Spleen (tissue), 7 donors: ENCODE data around the gene SULT1C2.

Experiments used
- CTCF ChIP-seq, 11 experiments: fragments of 200-600 bp in 7 of 11; fragments of 450-650 bp in 4 of 11; sonication (generic) in 4 of 11; IDR thresholded peaks in 8 of 11; conservative IDR thresholded peaks in 3 of 11; 1 replicate in 7 of 11; 2 replicates in 4 of 11; pipeline versions ENCODE4 v1.4.0 to v1.8.0; 2016 to 2021; ENCODE audit warnings: antibody characterized with exemption in 11 of 11, inconsistent platforms in 4 of 11, mild to moderate bottlenecking in 1 of 11
- POLR2AphosphoS5 ChIP-seq, 3 donors: sonication (generic); formaldehyde crosslinking; IDR thresholded peaks; one replicate each; pipeline ENCODE4 v1.5.1; 2017; ENCODE audit warnings: antibody characterized with exemption in 3 of 3
- donor health status: DM: no; HTN: no; CAD: no; lungs with moderate emphysema.
- donor health status: DM: no; HTN: no; CAD: no.
- donor health status: DM: no; HTN: no; CAD: no.

DNA sequence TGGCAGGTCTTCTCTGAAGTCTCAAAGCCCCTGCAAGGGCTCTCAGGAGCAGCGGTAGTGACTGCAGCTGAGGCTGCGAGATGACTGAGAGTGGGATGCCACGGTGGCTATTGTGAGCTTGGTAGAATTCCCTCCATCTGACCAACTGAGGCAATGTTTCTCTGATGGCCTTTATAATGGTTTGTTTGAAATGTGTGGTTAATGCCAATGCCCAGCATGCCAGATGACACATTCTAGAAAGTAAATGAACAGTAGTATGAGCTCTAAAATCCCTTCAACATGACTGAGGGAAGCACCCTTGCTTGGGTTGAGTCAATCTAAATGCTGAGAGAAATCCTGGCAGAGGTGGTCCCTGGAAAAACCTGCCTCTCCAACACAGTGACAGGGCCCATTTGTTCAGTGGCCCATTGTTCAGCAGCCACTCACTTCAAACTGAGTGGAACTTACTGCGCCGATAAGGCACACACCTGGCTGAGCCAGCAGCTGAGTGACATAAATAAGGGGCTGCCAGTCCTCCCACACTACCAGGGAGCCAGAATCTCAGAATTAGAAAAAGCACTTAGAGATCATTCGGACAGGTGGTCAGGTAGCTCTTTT, 31.7 kb downstream of the SULT1C2 start:
- TF ChIP-seq CTCF (IDR thresholded peaks at IDR 0.05 in 8 of 11, conservative IDR thresholded peaks at IDR 0.05 in 3 of 11) (no peak), POLR2AphosphoS5 (IDR thresholded peaks at IDR 0.05) (no peak)
